Endodermal cell (in vitro differentiated cells): ENCODE data around the gene SUGCT. TPM values are rescaled to one million over a fixed set of nuclear protein-coding genes. Genes with fewer than 3 reads are reported as not detected.

Experiments
- DNase-seq: peaks from one replicate; pipeline ENCODE4 v3.0.0-alpha.2; 2017
- H3K27ac ChIP-seq: 2 replicates; pipeline ENCODE4 v1.5.1; 2013; ENCODE audit warnings: mild to moderate bottlenecking, low read depth, low read length, moderate library complexity
- H3K27me3 ChIP-seq: 2 replicates; pipeline ENCODE4 v1.6.1; 2013; ENCODE audit warnings: mild to moderate bottlenecking, low read length, moderate library complexity; ENCODE audit not compliant: insufficient read depth, control insufficient read depth, poor library complexity, severe bottlenecking
- H3K36me3 ChIP-seq: 2 replicates; pipeline ENCODE4 v1.7.0; 2013; ENCODE audit warnings: mild to moderate bottlenecking, low read length, moderate library complexity; ENCODE audit not compliant: control insufficient read depth, insufficient read depth
- H3K4me1 ChIP-seq: one replicate; pipeline ENCODE4 v1.7.0; 2013; ENCODE audit warnings: low read length; ENCODE audit not compliant: control insufficient read depth, insufficient read depth
- H3K4me3 ChIP-seq: 2 replicates; pipeline ENCODE4 v1.5.1; 2013; ENCODE audit warnings: mild to moderate bottlenecking, low read length, moderate library complexity
- H3K9ac ChIP-seq: 2 replicates; pipeline ENCODE4 v1.6.1; 2013; ENCODE audit warnings: mild to moderate bottlenecking, low read length, moderate library complexity; ENCODE audit not compliant: poor library complexity, severe bottlenecking; ENCODE audit errors: extremely low read depth
- H3K9me3 ChIP-seq: 2 replicates; pipeline ENCODE4 v1.6.1; 2013; ENCODE audit warnings: mild to moderate bottlenecking, low read length, moderate library complexity; ENCODE audit not compliant: control insufficient read depth
- H3K27ac Mint-ChIP-seq: 2 replicates; pipeline ENCODE4 v1.8.0; 2020; ENCODE audit warnings: mixed read lengths
- H3K27me3 Mint-ChIP-seq: 2 replicates; pipeline ENCODE4 v1.8.0; 2021; ENCODE audit warnings: mild to moderate bottlenecking, mixed read lengths; ENCODE audit not compliant: insufficient read depth
- H3K36me3 Mint-ChIP-seq: 2 replicates; pipeline ENCODE4 v1.8.0; 2020; ENCODE audit warnings: low read depth, mixed read lengths
- H3K4me1 Mint-ChIP-seq: 2 replicates; pipeline ENCODE4 v1.8.0; 2020; ENCODE audit warnings: mixed read lengths
- H3K4me3 Mint-ChIP-seq: 2 replicates; pipeline ENCODE4 v1.8.0; 2020; ENCODE audit warnings: mild to moderate bottlenecking, moderate library complexity, mixed read lengths
- H3K9me3 Mint-ChIP-seq: 2 replicates; pipeline ENCODE4 v1.8.0; 2020; ENCODE audit warnings: mild to moderate bottlenecking, mixed read lengths
- WGBS, 2 experiments: methylation state at CpG; one replicate each; pipeline versions ENCODE4 v1.1.5 to v1.1.7; 2013; ENCODE audit warnings: missing lambda C conversion rate in 2 of 2, mixed read lengths in 1 of 2; ENCODE audit not compliant: insufficient coverage in 1 of 2, insufficient read length in 1 of 2; 5-methylcytosine and 5-hydroxymethylcytosine counted together
- total RNA-seq, 2 donors: library from RNA; stranded (reverse); fragmentation: NEBNext Ultra II Directional in 1 of 2; extraction: Animal tissue kit (Norgen Biotek cat#: 25700) in 1 of 2; gene quantifications; 2 replicates in 1 of 2; 3 replicates in 1 of 2; pipeline ENCODE4 v1.2.1, GENCODE V29; 2021
- TF ChIP-seq, protein P1 (sequence below): fragments of 200-600 bp; sonication (generic); conservative IDR thresholded peaks from 2 replicates; pipeline ENCODE4 v1.5.0; 2021; ENCODE audit warnings: antibody characterized with exemption, mild to moderate bottlenecking

The SUGCT gene
- total RNA-seq, 2 donors from 2014 or later, result 3.6 to 3.9 TPM

DNA sequence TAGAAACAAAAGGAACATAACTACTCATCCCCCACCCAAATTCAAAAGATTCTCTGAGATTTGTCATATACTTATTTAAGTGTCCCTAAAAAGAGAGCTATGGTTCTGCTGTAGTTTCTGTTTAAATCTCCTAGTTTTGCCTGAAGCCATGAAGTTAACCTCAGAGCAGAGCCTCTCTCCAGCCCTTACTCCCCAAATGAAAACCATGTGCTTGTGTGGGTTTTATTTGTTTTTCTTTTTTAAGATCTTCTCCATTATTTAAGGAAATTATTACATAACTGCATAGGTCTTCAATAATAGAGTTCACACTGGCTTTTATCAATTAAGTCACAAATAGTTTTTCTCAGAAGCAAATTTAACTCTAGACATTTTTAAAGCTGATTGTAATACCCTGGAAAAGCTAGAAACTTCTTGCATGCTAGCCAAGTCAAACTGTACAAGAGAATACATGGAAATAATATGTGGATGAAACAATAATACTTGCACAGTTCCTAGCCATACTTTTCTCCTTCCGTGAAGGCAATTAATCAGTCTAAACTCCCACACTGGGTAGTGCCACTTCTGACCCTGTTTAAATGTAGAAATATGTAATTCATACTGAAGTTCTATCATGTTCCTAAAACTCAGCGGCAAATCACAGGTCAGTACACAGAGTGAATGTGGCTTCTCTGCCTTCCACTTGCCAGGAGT is 579.7 kb downstream of the SUGCT start:
- Histone ChIP-seq H3K4me1 (peaks cover 4% of the 10 kb centered on the region), H3K36me3 (no peaks in the 10 kb centered on the region)

DNA sequence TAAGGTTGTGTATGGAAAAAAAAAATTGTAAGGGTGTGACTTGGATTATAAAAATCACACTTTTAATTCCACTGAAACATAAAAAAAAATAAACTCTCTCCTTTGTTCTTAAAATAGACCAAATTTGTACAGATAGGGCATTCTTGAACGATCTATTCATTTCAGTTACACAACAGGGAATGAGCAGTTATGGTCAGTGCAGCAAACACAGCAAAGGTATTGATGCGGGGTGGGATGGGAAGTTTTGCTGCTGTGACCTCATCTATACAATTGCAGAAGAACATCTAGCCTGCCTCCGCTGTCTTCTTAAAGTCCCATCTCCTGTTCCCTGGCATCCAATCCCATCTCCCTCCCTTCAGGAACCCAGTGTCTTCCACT is 580.2 kb downstream of the SUGCT start:
- H3K4me3 ChIP-seq, result no peak overlapping the region
- Mint-ChIP-seq H3K4me3 (no peak overlapping the region), H3K4me1 (peaks cover 14% of the 10 kb centered on the region), H3K36me3 (no peaks in the 10 kb centered on the region), H3K27me3 (no peaks in the 10 kb centered on the region), H3K9me3 (no peaks in the 10 kb centered on the region), H3K27ac (no peak overlapping the region)
- peaks cover 4% of the 10 kb centered on the region for H3K4me1 ChIP-seq
- no peak for DNase-seq
- no peak overlapping the region for H3K27ac ChIP-seq
- no peak overlapping the region for H3K9ac ChIP-seq
- 96 to 97% methylated on average over 3 of the region's 3 CpGs for WGBS, 2 experiments
- TF ChIP-seq, protein P1, sequence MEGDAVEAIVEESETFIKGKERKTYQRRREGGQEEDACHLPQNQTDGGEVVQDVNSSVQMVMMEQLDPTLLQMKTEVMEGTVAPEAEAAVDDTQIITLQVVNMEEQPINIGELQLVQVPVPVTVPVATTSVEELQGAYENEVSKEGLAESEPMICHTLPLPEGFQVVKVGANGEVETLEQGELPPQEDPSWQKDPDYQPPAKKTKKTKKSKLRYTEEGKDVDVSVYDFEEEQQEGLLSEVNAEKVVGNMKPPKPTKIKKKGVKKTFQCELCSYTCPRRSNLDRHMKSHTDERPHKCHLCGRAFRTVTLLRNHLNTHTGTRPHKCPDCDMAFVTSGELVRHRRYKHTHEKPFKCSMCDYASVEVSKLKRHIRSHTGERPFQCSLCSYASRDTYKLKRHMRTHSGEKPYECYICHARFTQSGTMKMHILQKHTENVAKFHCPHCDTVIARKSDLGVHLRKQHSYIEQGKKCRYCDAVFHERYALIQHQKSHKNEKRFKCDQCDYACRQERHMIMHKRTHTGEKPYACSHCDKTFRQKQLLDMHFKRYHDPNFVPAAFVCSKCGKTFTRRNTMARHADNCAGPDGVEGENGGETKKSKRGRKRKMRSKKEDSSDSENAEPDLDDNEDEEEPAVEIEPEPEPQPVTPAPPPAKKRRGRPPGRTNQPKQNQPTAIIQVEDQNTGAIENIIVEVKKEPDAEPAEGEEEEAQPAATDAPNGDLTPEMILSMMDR, result no peak
- no peaks in the 10 kb centered on the region for H3K36me3 ChIP-seq
- no peaks in the 10 kb centered on the region for H3K27me3 ChIP-seq
- no peaks in the 10 kb centered on the region for H3K9me3 ChIP-seq

More for the DNA sequence above, 579.7 kb downstream of the SUGCT start:
- Mint-ChIP-seq H3K27ac (no peak overlapping the region), H3K27me3 (no peaks in the 10 kb centered on the region), H3K36me3 (no peaks in the 10 kb centered on the region), H3K4me1 (peaks cover 14% of the 10 kb centered on the region), H3K4me3 (no peak overlapping the region), H3K9me3 (no peaks in the 10 kb centered on the region)
- H3K9me3 ChIP-seq, result no peaks in the 10 kb centered on the region
- H3K4me3 ChIP-seq, result no peak overlapping the region
- TF ChIP-seq, protein P1, result no peak
- WGBS, 2 experiments, result 83% methylated on average over 2 of the region's 2 CpGs; no CpG with 5 or more reads in 1 of the 2 experiments
- H3K27me3 ChIP-seq, result no peaks in the 10 kb centered on the region
- H3K9ac ChIP-seq, result no peak overlapping the region
- no peak overlapping the region for H3K27ac ChIP-seq
- DNase-seq, result no peak

DNA sequence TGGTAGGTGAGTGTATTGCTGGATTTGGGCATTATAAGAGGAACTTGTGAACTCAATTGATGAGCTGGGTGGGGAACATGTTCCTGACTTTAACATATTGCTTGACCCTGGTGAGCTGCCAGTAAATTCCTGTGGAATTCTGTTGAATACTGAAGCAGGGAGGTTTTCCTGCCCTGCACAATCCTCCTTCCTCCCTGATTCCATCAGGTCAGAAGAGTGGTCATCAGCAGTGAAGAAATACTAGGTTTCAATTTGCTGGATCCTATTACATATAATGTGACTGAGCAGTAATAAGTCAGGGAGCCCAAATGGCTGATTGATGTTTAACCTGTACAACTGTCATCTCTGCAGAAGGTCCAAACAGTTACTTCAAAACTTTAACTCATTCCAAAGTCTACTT is 581.2 kb downstream of the SUGCT start:
- Mint-ChIP-seq H3K27me3 (no peaks in the 10 kb centered on the region), H3K27ac (no peak overlapping the region), H3K4me1 (peaks cover 13% of the 10 kb centered on the region), H3K9me3 (no peaks in the 10 kb centered on the region), H3K36me3 (no peaks in the 10 kb centered on the region), H3K4me3 (no peak overlapping the region)
- DNase-seq, result no peak
- no peak overlapping the region for H3K4me3 ChIP-seq
- no peak overlapping the region for H3K9ac ChIP-seq
- H3K9me3 ChIP-seq, result no peaks in the 10 kb centered on the region
- TF ChIP-seq, protein P1, result no peak
- H3K27me3 ChIP-seq, result no peaks in the 10 kb centered on the region
- H3K27ac ChIP-seq, result no peak overlapping the region
- no peaks in the 10 kb centered on the region for H3K36me3 ChIP-seq
- peaks cover 4% of the 10 kb centered on the region for H3K4me1 ChIP-seq
